ENCODE data around the gene COL6A2. TPM values are rescaled to one million over a fixed set of nuclear protein-coding genes. Genes with fewer than 3 reads are reported as not detected.

The COL6A2 gene
- total RNA-seq, 1 experiment from 2014 or later: 111 TPM

DNA sequence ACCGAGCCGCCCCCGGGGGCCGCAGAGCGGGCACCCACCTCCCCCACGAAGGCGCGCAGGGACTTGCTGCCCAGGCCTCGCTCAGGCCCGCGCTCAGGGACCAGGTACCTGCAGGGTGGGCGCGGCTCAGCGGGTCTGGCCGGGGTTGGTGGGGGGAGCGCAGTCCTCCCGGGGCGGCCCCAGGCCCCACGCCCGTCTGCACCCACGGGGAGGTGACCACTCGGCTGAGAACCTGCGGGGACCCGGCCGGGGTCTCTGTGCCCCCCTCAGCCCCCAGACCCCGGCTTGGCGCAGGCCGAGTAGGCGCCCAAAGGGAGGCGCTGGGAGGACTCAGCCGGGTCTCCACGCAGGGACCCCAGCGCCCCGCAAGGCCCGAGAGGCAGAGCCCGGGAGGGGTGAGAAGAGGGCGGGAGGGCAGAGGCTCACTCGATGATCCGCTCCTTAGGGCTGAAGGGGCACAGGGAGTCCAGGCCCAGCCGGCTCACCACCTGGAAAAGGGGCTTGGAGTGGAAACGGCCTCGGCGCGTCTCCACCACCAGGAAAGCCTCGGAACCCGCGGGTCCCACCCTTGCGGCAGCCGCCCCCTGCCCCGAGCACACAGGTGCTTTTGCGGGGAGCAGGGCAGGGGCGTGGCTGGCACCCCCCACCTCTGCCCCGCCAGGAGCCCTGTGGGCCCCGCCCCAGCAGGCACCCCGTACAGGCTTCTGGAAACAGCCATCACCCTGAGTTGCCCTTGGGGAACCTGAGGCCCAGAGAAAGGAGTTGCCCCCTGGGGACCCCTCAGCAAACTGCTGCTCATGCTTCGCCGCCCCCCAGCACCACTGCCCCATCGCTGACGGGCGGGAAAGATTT, 48.2 kb downstream of the COL6A2 start:
- DNase-seq (ENCODE audit: low spot score): peak; percentile 13
- no peak for ATAC-seq
- CTCF ChIA-PET: no interaction called here
- Mint-ChIP-seq H3K4me3 (no peak overlapping the region), H3K27ac (peak overlapping the region; percentile 53; the same call in 1 of the 2 replicates), H3K9me3 (peaks cover 6% of the 10 kb centered on the region; the same call in 1 of the 2 replicates), H3K4me1 (peaks cover 11% of the 10 kb centered on the region), H3K36me3 (peaks cover 10% of the 10 kb centered on the region), H3K27me3 (ENCODE audit: low read depth) (no peaks in the 10 kb centered on the region)
- TF ChIP-seq JAZF1 (CRISPR knock-in tag; IDR thresholded peaks at IDR 0.05): no peak
- TF ChIP-seq FOXJ3 (CRISPR knock-in tag; IDR thresholded peaks at IDR 0.05; ENCODE audit: borderline replicate concordance): no peak
- no peak for TF ChIP-seq TCF7 (CRISPR knock-in tag; IDR thresholded peaks at IDR 0.05; ENCODE audit: low read depth)
- TF ChIP-seq, protein P1, sequence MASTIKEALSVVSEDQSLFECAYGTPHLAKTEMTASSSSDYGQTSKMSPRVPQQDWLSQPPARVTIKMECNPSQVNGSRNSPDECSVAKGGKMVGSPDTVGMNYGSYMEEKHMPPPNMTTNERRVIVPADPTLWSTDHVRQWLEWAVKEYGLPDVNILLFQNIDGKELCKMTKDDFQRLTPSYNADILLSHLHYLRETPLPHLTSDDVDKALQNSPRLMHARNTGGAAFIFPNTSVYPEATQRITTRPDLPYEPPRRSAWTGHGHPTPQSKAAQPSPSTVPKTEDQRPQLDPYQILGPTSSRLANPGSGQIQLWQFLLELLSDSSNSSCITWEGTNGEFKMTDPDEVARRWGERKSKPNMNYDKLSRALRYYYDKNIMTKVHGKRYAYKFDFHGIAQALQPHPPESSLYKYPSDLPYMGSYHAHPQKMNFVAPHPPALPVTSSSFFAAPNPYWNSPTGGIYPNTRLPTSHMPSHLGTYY (CRISPR knock-in tag; IDR thresholded peaks at IDR 0.05): no peak
- no peak for TF ChIP-seq MAX (CRISPR knock-in tag; IDR thresholded peaks at IDR 0.05)
- TF ChIP-seq, protein P2, sequence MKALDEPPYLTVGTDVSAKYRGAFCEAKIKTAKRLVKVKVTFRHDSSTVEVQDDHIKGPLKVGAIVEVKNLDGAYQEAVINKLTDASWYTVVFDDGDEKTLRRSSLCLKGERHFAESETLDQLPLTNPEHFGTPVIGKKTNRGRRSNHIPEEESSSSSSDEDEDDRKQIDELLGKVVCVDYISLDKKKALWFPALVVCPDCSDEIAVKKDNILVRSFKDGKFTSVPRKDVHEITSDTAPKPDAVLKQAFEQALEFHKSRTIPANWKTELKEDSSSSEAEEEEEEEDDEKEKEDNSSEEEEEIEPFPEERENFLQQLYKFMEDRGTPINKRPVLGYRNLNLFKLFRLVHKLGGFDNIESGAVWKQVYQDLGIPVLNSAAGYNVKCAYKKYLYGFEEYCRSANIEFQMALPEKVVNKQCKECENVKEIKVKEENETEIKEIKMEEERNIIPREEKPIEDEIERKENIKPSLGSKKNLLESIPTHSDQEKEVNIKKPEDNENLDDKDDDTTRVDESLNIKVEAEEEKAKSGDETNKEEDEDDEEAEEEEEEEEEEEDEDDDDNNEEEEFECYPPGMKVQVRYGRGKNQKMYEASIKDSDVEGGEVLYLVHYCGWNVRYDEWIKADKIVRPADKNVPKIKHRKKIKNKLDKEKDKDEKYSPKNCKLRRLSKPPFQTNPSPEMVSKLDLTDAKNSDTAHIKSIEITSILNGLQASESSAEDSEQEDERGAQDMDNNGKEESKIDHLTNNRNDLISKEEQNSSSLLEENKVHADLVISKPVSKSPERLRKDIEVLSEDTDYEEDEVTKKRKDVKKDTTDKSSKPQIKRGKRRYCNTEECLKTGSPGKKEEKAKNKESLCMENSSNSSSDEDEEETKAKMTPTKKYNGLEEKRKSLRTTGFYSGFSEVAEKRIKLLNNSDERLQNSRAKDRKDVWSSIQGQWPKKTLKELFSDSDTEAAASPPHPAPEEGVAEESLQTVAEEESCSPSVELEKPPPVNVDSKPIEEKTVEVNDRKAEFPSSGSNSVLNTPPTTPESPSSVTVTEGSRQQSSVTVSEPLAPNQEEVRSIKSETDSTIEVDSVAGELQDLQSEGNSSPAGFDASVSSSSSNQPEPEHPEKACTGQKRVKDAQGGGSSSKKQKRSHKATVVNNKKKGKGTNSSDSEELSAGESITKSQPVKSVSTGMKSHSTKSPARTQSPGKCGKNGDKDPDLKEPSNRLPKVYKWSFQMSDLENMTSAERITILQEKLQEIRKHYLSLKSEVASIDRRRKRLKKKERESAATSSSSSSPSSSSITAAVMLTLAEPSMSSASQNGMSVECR (CRISPR knock-in tag; IDR thresholded peaks at IDR 0.05; ENCODE audit: borderline replicate concordance): no peak
- TF ChIP-seq, protein P3, sequence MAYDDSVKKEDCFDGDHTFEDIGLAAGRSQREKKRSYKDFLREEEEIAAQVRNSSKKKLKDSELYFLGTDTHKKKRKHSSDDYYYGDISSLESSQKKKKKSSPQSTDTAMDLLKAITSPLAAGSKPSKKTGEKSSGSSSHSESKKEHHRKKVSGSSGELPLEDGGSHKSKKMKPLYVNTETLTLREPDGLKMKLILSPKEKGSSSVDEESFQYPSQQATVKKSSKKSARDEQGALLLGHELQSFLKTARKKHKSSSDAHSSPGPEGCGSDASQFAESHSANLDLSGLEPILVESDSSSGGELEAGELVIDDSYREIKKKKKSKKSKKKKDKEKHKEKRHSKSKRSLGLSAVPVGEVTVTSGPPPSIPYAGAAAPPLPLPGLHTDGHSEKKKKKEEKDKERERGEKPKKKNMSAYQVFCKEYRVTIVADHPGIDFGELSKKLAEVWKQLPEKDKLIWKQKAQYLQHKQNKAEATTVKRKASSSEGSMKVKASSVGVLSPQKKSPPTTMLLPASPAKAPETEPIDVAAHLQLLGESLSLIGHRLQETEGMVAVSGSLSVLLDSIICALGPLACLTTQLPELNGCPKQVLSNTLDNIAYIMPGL (CRISPR knock-in tag; IDR thresholded peaks at IDR 0.05): no peak
- TF ChIP-seq ZNF121 (CRISPR knock-in tag; IDR thresholded peaks at IDR 0.05): no peak
- POLR2A ChIA-PET: no interaction called here

DNA sequence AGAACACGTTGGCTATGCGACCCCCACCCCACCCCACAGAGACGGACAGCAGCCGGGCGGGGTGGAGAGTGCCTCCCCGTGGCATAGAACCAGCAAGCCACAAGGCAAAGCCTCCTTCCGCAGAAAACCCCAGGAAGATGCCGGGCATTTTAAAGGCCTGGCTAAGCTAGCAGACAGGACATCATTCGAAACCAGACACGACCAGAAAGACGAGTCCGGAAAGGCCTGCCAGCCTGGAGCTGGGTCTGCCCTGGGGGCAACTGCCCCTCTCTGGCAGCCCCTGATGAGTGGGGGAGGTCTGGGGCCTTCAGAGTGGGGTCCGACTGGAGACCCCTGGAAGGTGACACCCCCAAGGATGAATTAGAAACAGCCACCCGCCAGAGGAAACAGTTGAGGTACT, 48.9 kb downstream of the COL6A2 start:
- Mint-ChIP-seq H3K27me3 (ENCODE audit: low read depth) (no peaks in the 10 kb centered on the region), H3K36me3 (peaks cover 8% of the 10 kb centered on the region), H3K4me3 (no peak overlapping the region), H3K4me1 (peaks cover 11% of the 10 kb centered on the region), H3K27ac (peak overlapping the region; percentile 53; the same call in 1 of the 2 replicates), H3K9me3 (peaks cover 6% of the 10 kb centered on the region; the same call in 1 of the 2 replicates)
- ATAC-seq: no peak
- ChIA-PET POLR2A (no interaction called here), CTCF (no interaction called here)
- no peak for DNase-seq (ENCODE audit: low spot score)
- TF ChIP-seq PREB (CRISPR knock-in tag; IDR thresholded peaks at IDR 0.05; ENCODE audit: borderline replicate concordance) (no peak), CREB1 (CRISPR knock-in tag; IDR thresholded peaks at IDR 0.05) (no peak), JUN (CRISPR knock-in tag; IDR thresholded peaks at IDR 0.05) (no peak), ETV6 (CRISPR knock-in tag; IDR thresholded peaks at IDR 0.05) (no peak), GRHL2 (CRISPR knock-in tag; IDR thresholded peaks at IDR 0.05; ENCODE audit: insufficient replicate concordance, severe bottlenecking) (no peak)
- TF ChIP-seq, protein P4, sequence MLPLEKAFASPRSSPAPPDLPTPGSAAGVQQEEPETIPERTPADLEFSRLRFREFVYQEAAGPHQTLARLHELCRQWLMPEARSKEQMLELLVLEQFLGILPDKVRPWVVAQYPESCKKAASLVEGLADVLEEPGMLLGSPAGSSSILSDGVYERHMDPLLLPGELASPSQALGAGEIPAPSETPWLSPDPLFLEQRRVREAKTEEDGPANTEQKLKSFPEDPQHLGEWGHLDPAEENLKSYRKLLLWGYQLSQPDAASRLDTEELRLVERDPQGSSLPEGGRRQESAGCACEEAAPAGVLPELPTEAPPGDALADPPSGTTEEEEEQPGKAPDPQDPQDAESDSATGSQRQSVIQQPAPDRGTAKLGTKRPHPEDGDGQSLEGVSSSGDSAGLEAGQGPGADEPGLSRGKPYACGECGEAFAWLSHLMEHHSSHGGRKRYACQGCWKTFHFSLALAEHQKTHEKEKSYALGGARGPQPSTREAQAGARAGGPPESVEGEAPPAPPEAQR (CRISPR knock-in tag; IDR thresholded peaks at IDR 0.05): no peak
- TF ChIP-seq, protein P5, sequence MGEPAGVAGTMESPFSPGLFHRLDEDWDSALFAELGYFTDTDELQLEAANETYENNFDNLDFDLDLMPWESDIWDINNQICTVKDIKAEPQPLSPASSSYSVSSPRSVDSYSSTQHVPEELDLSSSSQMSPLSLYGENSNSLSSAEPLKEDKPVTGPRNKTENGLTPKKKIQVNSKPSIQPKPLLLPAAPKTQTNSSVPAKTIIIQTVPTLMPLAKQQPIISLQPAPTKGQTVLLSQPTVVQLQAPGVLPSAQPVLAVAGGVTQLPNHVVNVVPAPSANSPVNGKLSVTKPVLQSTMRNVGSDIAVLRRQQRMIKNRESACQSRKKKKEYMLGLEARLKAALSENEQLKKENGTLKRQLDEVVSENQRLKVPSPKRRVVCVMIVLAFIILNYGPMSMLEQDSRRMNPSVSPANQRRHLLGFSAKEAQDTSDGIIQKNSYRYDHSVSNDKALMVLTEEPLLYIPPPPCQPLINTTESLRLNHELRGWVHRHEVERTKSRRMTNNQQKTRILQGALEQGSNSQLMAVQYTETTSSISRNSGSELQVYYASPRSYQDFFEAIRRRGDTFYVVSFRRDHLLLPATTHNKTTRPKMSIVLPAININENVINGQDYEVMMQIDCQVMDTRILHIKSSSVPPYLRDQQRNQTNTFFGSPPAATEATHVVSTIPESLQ (CRISPR knock-in tag; IDR thresholded peaks at IDR 0.05): no peak
- TF ChIP-seq, protein P6, sequence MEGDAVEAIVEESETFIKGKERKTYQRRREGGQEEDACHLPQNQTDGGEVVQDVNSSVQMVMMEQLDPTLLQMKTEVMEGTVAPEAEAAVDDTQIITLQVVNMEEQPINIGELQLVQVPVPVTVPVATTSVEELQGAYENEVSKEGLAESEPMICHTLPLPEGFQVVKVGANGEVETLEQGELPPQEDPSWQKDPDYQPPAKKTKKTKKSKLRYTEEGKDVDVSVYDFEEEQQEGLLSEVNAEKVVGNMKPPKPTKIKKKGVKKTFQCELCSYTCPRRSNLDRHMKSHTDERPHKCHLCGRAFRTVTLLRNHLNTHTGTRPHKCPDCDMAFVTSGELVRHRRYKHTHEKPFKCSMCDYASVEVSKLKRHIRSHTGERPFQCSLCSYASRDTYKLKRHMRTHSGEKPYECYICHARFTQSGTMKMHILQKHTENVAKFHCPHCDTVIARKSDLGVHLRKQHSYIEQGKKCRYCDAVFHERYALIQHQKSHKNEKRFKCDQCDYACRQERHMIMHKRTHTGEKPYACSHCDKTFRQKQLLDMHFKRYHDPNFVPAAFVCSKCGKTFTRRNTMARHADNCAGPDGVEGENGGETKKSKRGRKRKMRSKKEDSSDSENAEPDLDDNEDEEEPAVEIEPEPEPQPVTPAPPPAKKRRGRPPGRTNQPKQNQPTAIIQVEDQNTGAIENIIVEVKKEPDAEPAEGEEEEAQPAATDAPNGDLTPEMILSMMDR (IDR thresholded peaks at IDR 0.05): no peak
